ENCODE results near the gene LAPTM5. TPM values are rescaled to one million over a fixed set of nuclear protein-coding genes. Genes with fewer than 3 reads are reported as not detected.

The LAPTM5 gene
- total and polyA plus RNA-seq, 4 experiments from 2014 or later = 563 to 851 (median 598) TPM

DNA sequence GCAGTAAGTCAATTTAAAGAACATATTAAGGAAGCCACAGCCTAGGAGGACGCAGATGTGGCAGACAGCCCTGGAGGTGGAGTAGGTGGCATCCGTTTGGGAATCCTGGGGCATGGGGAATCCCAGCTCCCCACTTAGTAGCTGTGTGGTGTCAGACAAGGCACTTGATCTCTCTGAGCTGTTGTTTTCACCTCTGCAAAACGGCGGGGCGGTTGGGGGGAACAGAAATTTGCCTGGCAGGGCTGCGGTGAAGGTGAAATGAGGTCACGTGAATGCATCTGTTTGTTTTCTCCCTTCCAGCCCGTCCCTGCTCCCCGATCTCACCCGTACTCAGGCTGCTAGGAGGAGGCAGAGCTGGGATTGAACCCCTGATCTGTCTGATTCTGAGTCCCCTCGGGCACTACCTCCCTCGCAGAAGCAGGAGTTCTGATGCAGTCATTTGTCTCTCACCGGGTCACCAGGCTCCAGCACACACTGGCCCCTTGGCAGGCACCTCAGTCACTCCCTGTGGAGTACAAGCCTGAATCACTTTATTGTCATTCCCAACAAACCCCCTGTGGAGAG lies 2.2 kb upstream of the LAPTM5 start:
- Mint-ChIP-seq H3K4me3 (peak overlapping the region; percentile 77 to 99 (median 82)), H3K9me3 (no peaks in the 10 kb centered on the region), H3K27me3 (no peaks in the 10 kb centered on the region), H3K27ac (peak overlapping the region; percentile 84 to 98 (median 95)), H3K36me3 (peaks cover 10 to 25% of the 10 kb centered on the region in 2 donors), H3K4me1 (peaks cover 46 to 90% (median 60%) of the 10 kb centered on the region in 4 donors)
- Histone ChIP-seq H3K4me1 (ENCODE audit: insufficient read depth, low read length) (peaks cover 70% of the 10 kb centered on the region), H3K4me3 (ENCODE audit: low read length in 2 of 2) (peak overlapping the region; percentile 12 to 26), H3K27me3 (ENCODE audit: insufficient read depth, low read length) (no peaks in the 10 kb centered on the region), H3K9me3 (ENCODE audit: control insufficient read depth in 1 of 2, low read length in 2 of 2) (no peaks in the 10 kb centered on the region), H3K36me3 (ENCODE audit: insufficient read depth, low read length) (no peaks in the 10 kb centered on the region), H3K27ac (ENCODE audit: low read depth, low read length) (peak overlapping the region; percentile 40)
- peak; percentile 57 to 87 (median 63) for DNase-seq
- ChIA-PET CTCF (ENCODE audit: partially characterized antibody) (interaction anchor here (1.4 to 18.5 kb wide), 5 partner anchors 10 to 40 kb away, joined by 3 to 270 read pairs (median 95); no protein-coding TSS in a partner anchor), POLR2A (ENCODE audit: partially characterized antibody) (interaction anchor here (0.9 to 22.1 kb wide), 3 partner anchors 17 to 26 kb away, joined by 3 to 1160 read pairs (median 4); partner anchors contain the start of gene MATN1)
- intact Hi-C loops (cut with micrococcal nuclease) = loop anchor here (1.0 to 10.0 kb wide), 4 partner anchors 17 to 1183 kb away; partner anchors contain the start of gene PUM1

DNA sequence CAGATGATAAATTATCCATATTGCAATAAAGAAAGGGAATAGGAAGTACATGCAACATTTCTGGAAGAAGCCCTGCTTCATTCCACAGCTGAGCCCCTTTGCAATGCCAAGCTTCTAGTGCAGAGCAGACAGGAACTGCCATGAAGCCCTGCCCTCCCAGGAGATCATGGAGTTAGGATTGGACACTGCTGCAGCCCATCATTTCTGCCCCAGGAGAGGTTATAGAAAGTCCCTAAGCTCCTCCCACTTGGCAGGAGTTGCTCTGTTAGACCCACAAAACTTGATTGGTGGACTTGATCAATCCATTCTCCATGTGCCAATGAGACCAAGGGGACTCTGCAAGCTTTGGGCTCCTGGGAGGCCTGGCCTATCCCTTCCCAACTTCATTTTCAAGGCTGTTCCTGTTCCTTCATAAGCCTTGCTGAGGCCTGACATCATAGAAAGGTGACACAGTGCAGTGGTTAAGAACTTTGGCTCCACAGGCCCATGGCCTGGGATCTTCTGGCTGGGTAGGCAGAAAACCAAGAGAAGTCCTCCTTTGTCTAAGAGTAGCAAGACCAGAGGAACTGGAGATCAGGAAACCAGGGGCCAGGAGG lies 1.3 kb upstream of the LAPTM5 start:
- no peak for DNase-seq
- H3K27ac Mint-ChIP-seq = peak overlapping the region; percentile 84 to 100 (median 96)
- peak overlapping the region; percentile 97 to 100 (median 100) for H3K4me3 Mint-ChIP-seq
- ChIA-PET POLR2A (ENCODE audit: partially characterized antibody) (interaction anchor here (1.8 to 22.1 kb wide), 4 partner anchors 20 to 25 kb away, joined by 6 to 1160 read pairs (median 14); partner anchors contain the start of gene MATN1), CTCF (ENCODE audit: partially characterized antibody) (interaction anchor here (1.0 to 18.5 kb wide), 7 partner anchors 9 to 39 kb away, joined by 3 to 270 read pairs (median 11); no protein-coding TSS in a partner anchor)
- intact Hi-C loops (cut with micrococcal nuclease) = loop anchor here (1.0 to 10.0 kb wide), 3 partner anchors 20 to 1183 kb away; partner anchors contain the start of gene PUM1
- Histone ChIP-seq H3K9me3 (ENCODE audit: control insufficient read depth in 1 of 2, low read length in 2 of 2) (no peaks in the 10 kb centered on the region), H3K27me3 (ENCODE audit: insufficient read depth, low read length) (no peaks in the 10 kb centered on the region), H3K4me1 (ENCODE audit: insufficient read depth, low read length) (peaks cover 79% of the 10 kb centered on the region), H3K4me3 (ENCODE audit: low read length in 2 of 2) (peak overlapping the region; percentile 18 to 24), H3K36me3 (ENCODE audit: insufficient read depth, low read length) (no peaks in the 10 kb centered on the region), H3K27ac (ENCODE audit: low read depth, low read length) (peak overlapping the region; percentile 40)
- no peaks in the 10 kb centered on the region for H3K27me3 Mint-ChIP-seq
- H3K36me3 Mint-ChIP-seq = peaks cover 12 to 29% of the 10 kb centered on the region in 2 donors
- H3K4me1 Mint-ChIP-seq = peaks cover 52 to 96% (median 66%) of the 10 kb centered on the region in 4 donors
- no peaks in the 10 kb centered on the region for H3K9me3 Mint-ChIP-seq

DNA sequence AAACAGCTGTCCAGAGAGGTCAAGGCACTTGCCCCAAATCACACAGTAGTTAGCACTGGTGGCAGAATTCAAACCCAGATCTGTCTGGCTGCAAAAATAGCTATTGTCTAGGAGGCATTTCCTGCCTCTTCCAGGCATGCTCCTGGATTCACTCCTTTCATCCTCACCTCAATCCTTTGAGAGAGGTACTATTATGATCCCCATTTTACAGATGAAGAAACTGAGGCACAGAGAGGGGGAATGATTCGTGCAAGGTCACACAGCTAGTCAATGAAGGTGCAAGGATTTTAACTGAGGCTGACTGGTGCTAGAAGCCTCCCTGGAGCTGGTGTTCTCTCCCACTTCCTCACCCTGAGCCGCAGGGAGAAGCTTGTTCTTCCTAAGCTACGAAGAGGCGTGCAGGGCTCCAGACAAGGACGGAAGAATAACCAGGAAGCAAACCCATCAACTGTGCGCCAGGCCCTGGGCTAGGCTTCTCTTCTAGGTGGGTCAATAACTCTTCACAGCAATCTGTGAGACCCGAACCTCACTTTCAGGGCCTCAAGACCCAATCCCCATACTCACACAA lies 631 bp upstream of the LAPTM5 start:
- Mint-ChIP-seq H3K4me3 (peak overlapping the region; percentile 97 to 100 (median 100)), H3K36me3 (peaks cover 18 to 36% of the 10 kb centered on the region in 2 donors), H3K9me3 (peaks cover 0 to 2% (median 0%) of the 10 kb centered on the region in 8 donors), H3K4me1 (peaks cover 57 to 99% (median 68%) of the 10 kb centered on the region in 4 donors), H3K27me3 (no peaks in the 10 kb centered on the region), H3K27ac (peak overlapping the region; percentile 95 to 100 (median 98))
- no peaks in the 10 kb centered on the region for H3K36me3 ChIP-seq (ENCODE audit: insufficient read depth, low read length)
- POLR2A ChIA-PET (ENCODE audit: partially characterized antibody) = interaction anchor here (1.8 to 22.1 kb wide), 5 partner anchors 9 to 24 kb away, joined by 6 to 1160 read pairs (median 17); partner anchors contain the start of gene MATN1
- intact Hi-C loops (cut with micrococcal nuclease) = loop anchor here (5.0 to 10.0 kb wide), 2 partner anchors 307 to 1184 kb away; partner anchors contain the start of gene PUM1
- H3K27me3 ChIP-seq (ENCODE audit: insufficient read depth, low read length) = no peaks in the 10 kb centered on the region
- H3K9me3 ChIP-seq (ENCODE audit: control insufficient read depth in 1 of 2, low read length in 2 of 2) = no peaks in the 10 kb centered on the region
- H3K4me3 ChIP-seq (ENCODE audit: low read length in 2 of 2) = peak overlapping the region in 1 of 2 donors; percentile 96
- H3K27ac ChIP-seq (ENCODE audit: low read depth, low read length) = peak overlapping the region; percentile 92
- CTCF ChIA-PET (ENCODE audit: partially characterized antibody) = interaction anchor here (1.0 to 18.5 kb wide), 6 partner anchors 8 to 38 kb away, joined by 3 to 270 read pairs (median 53); no protein-coding TSS in a partner anchor
- H3K4me1 ChIP-seq (ENCODE audit: insufficient read depth, low read length) = peaks cover 83% of the 10 kb centered on the region
- no peak for DNase-seq

DNA sequence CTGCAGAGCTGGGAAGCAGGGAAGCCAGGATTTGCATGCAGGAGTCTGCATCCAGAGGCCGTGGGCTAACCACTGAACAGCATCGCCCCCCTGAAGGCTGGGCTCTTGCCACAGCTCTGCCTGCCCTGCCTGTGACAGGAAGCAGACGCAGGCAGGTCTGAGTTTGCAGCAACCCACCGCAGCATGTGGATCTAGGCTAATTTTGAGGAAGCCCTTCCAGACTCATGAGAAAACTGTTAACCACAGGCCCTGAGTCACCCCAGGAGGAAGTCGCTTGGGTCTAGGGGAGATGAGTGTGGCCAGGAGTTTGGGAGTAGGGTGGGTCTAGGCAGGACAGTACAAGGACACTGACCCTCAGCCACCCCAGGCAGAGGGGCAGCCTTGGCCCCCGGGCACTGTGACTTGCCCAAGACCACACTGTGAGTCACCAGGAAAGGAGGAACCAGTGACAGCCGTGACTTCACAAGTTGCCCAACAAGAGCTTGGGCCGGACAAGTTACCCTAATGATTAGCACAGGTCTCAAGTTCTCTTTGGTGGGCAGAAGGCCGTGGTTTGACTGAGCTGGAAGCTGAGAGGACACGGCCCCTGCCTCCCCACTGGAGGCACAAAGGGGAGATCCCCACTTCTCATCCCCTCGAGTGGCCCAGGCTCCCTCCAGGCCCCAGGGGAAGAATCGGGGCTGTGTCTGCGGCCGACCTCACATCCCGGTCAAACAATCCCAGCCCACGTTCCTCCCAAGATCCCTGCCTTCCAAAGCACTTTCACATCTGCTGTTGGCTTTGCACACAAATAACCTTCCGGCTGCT lies 826 bp downstream of the LAPTM5 start:
- H3K4me3 Mint-ChIP-seq = peak overlapping the region; percentile 97 to 100 (median 100)
- CTCF ChIA-PET (ENCODE audit: partially characterized antibody) = interaction anchor here (1.9 to 18.5 kb wide), 4 partner anchors 8 to 37 kb away, joined by 7 to 270 read pairs (median 103); no protein-coding TSS in a partner anchor
- peaks cover 84% of the 10 kb centered on the region for H3K4me1 ChIP-seq (ENCODE audit: insufficient read depth, low read length)
- H3K4me1 Mint-ChIP-seq = peaks cover 57 to 100% (median 68%) of the 10 kb centered on the region in 4 donors
- no peaks in the 10 kb centered on the region for H3K27me3 Mint-ChIP-seq
- H3K4me3 ChIP-seq (ENCODE audit: low read length in 2 of 2) = peak overlapping the region; percentile 96
- H3K36me3 Mint-ChIP-seq = peaks cover 23 to 44% of the 10 kb centered on the region in 2 donors
- intact Hi-C loops (cut with micrococcal nuclease) = loop anchor here (1.0 to 10.0 kb wide), 4 partner anchors 13 to 1186 kb away; partner anchors contain the start of gene PUM1
- no peaks in the 10 kb centered on the region for H3K27me3 ChIP-seq (ENCODE audit: insufficient read depth, low read length)
- H3K9me3 ChIP-seq (ENCODE audit: control insufficient read depth in 1 of 2, low read length in 2 of 2) = no peaks in the 10 kb centered on the region
- H3K36me3 ChIP-seq (ENCODE audit: insufficient read depth, low read length) = peaks cover 3% of the 10 kb centered on the region
- peak; percentile 69 to 94 (median 75) for DNase-seq
- POLR2A ChIA-PET (ENCODE audit: partially characterized antibody) = interaction anchor here (2.2 to 22.1 kb wide), 5 partner anchors 10 to 26 kb away, joined by 7 to 1160 read pairs (median 17); partner anchors contain the start of gene MATN1
- H3K27ac ChIP-seq (ENCODE audit: low read depth, low read length) = peak overlapping the region; percentile 92
- H3K27ac Mint-ChIP-seq = peak overlapping the region; percentile 95 to 100 (median 98)
- peaks cover 0 to 4% (median 0%) of the 10 kb centered on the region in 8 donors for H3K9me3 Mint-ChIP-seq

DNA sequence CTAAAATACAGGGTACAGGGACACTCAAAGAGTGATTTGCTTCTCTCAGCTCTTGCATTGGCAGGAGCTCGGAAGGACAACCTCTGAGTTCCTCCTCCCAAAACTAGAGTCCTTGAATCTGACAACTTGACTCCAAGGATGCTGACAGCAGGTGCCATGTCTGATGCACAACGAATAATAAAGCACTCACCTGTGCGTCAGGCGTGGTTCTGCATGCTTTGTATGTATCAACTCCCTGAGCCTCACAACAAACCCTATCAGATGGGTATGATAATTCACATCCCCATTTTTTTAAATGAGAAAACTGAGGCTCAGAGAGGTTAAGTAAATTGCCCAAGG lies 1.4 kb downstream of the LAPTM5 start:
- peak overlapping the region; percentile 96 for H3K4me3 ChIP-seq (ENCODE audit: low read length in 2 of 2)
- no peak for DNase-seq
- peak overlapping the region; percentile 95 to 100 (median 98) for H3K27ac Mint-ChIP-seq
- H3K4me3 Mint-ChIP-seq = peak overlapping the region; percentile 97 to 100 (median 100)
- no peaks in the 10 kb centered on the region for H3K27me3 ChIP-seq (ENCODE audit: insufficient read depth, low read length)
- peaks cover 4% of the 10 kb centered on the region for H3K36me3 ChIP-seq (ENCODE audit: insufficient read depth, low read length)
- ChIA-PET CTCF (ENCODE audit: partially characterized antibody) (interaction anchor here (1.5 to 18.5 kb wide), 5 partner anchors 8 to 36 kb away, joined by 3 to 270 read pairs (median 95); no protein-coding TSS in a partner anchor), POLR2A (ENCODE audit: partially characterized antibody) (interaction anchor here (2.2 to 22.1 kb wide), 4 partner anchors 11 to 26 kb away, joined by 7 to 1160 read pairs (median 19); partner anchors contain the start of gene MATN1)
- peak overlapping the region; percentile 92 for H3K27ac ChIP-seq (ENCODE audit: low read depth, low read length)
- intact Hi-C loops (cut with micrococcal nuclease) = loop anchor here (1.0 to 10.0 kb wide), 4 partner anchors 13 to 1186 kb away; partner anchors contain the start of gene PUM1
- H3K36me3 Mint-ChIP-seq = peaks cover 23 to 45% of the 10 kb centered on the region in 2 donors
- peaks cover 84% of the 10 kb centered on the region for H3K4me1 ChIP-seq (ENCODE audit: insufficient read depth, low read length)
- no peaks in the 10 kb centered on the region for H3K27me3 Mint-ChIP-seq
- no peaks in the 10 kb centered on the region for H3K9me3 ChIP-seq (ENCODE audit: control insufficient read depth in 1 of 2, low read length in 2 of 2)
- peaks cover 53 to 100% (median 68%) of the 10 kb centered on the region in 4 donors for H3K4me1 Mint-ChIP-seq
- peaks cover 0 to 4% (median 0%) of the 10 kb centered on the region in 8 donors for H3K9me3 Mint-ChIP-seq

DNA sequence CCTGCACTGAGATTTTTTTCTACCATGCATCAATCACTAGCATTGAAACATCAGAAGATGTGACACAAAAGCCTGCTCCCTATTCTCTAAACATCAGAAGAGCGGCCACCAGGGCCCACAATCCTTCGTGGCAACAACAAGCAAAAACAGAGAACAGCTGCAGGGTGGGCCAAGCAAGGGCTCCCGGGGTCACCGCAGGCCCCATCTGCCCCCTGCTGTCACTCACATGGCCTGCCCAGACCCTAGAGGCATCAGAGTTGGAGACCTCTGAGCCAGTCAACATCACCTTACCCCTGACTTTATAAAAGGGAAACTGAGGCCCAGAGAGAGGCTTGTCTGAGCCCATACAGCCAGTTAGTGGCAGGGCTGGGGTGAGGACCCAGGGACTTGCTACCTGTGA lies 1.8 kb downstream of the LAPTM5 start:
- peaks cover 0 to 4% (median 0%) of the 10 kb centered on the region in 8 donors for H3K9me3 Mint-ChIP-seq
- peak overlapping the region; percentile 95 to 100 (median 98) for H3K27ac Mint-ChIP-seq
- H3K36me3 Mint-ChIP-seq = peaks cover 23 to 45% of the 10 kb centered on the region in 2 donors
- no peak for DNase-seq
- Histone ChIP-seq H3K27ac (ENCODE audit: low read depth, low read length) (peak overlapping the region; percentile 92), H3K36me3 (ENCODE audit: insufficient read depth, low read length) (peaks cover 4% of the 10 kb centered on the region), H3K4me3 (ENCODE audit: low read length in 2 of 2) (peak overlapping the region; percentile 96), H3K4me1 (ENCODE audit: insufficient read depth, low read length) (peaks cover 84% of the 10 kb centered on the region), H3K9me3 (ENCODE audit: control insufficient read depth in 1 of 2, low read length in 2 of 2) (no peaks in the 10 kb centered on the region), H3K27me3 (ENCODE audit: insufficient read depth, low read length) (no peaks in the 10 kb centered on the region)
- no peaks in the 10 kb centered on the region for H3K27me3 Mint-ChIP-seq
- intact Hi-C loops (cut with micrococcal nuclease) = loop anchor here (1.0 to 10.0 kb wide), 4 partner anchors 12 to 1187 kb away; partner anchors contain the start of gene PUM1
- peaks cover 50 to 100% (median 67%) of the 10 kb centered on the region in 4 donors for H3K4me1 Mint-ChIP-seq
- H3K4me3 Mint-ChIP-seq = peak overlapping the region; percentile 97 to 100 (median 100)
- ChIA-PET CTCF (ENCODE audit: partially characterized antibody) (interaction anchor here (1.5 to 18.5 kb wide), 4 partner anchors 12 to 36 kb away, joined by 3 to 270 read pairs (median 103); no protein-coding TSS in a partner anchor), POLR2A (ENCODE audit: partially characterized antibody) (interaction anchor here (0.9 to 22.1 kb wide), 6 partner anchors 7 to 27 kb away, joined by 3 to 1160 read pairs (median 12); partner anchors contain the start of gene MATN1)

Measured in CD4-positive, alpha-beta memory T cell (primary cell).